ENCODE measurements around the gene SEPTIN6. TPM values are rescaled to one million over a fixed set of nuclear protein-coding genes. Genes with fewer than 3 reads are reported as not detected.

Gene SEPTIN6
- total and polyA plus RNA-seq, 7 experiments from 2014 or later, result 151 to 315 (median 221) TPM

GRCh38 chrX:119677654-119677981 is 15.3 kb downstream of the SEPTIN6 start:
- POLR2A ChIA-PET, result interaction anchor here (1.0 to 14.7 kb wide), 4 partner anchors 9 to 114 kb away, joined by 3 to 290 read pairs (median 5); partner anchors contain the start of genes RPL39 and SEPTIN6
- Mint-ChIP-seq H3K4me3 (peak overlapping the region; percentile 80 to 98 (median 88)), H3K27me3 (no peaks in the 10 kb centered on the region), H3K27ac (peak overlapping the region; percentile 90 to 98 (median 95)), H3K36me3 (peaks cover 0 to 12% (median 10%) of the 10 kb centered on the region in 5 donors), H3K4me1 (peaks cover 14 to 93% (median 47%) of the 10 kb centered on the region in 7 donors), H3K9me3 (peaks cover 0 to 1% (median 0%) of the 10 kb centered on the region in 11 donors)
- H3K4me1 ChIP-seq (ENCODE audit: control insufficient read depth in 2 of 2, insufficient read depth in 2 of 2, low read length in 2 of 2), result peaks cover 44 to 56% of the 10 kb centered on the region in 2 donors
- CTCF ChIA-PET, result interaction anchor here (1.2 to 3.8 kb wide), 3 partner anchors 12 to 21 kb away, joined by 3 to 22 read pairs (median 12); partner anchors contain the start of gene SEPTIN6
- peak overlapping the region; percentile 73 for H3K27ac ChIP-seq (ENCODE audit: low read depth, low read length)
- intact Hi-C loops (cut with micrococcal nuclease), result loop anchor here in 1 of 2 donors (2.0 kb wide), 1 partner anchor 15 kb away; no protein-coding TSS in a partner anchor
- H3K4me3 ChIP-seq (ENCODE audit: low read length), result peak overlapping the region; percentile 54
- peaks cover 0 to 18% (median 5%) of the 10 kb centered on the region in 3 experiments for H3K36me3 ChIP-seq (ENCODE audit: control insufficient read depth in 2 of 3, insufficient read depth in 3 of 3, low read length in 3 of 3)
- H3K27me3 ChIP-seq (ENCODE audit: control insufficient read depth in 2 of 2, insufficient read depth in 2 of 2, low read length in 2 of 2), result no peaks in the 10 kb centered on the region
- DNase-seq (no peak), ATAC-seq (peak; percentile 7)
- H3K9me3 ChIP-seq (ENCODE audit: control insufficient read depth in 2 of 3, low read length in 3 of 3), result no peaks in the 10 kb centered on the region

- intact Hi-C loops (cut with micrococcal nuclease), result loop anchor here in 1 of 2 donors (2.0 kb wide), 1 partner anchor 14 kb away; no protein-coding TSS in a partner anchor
- CTCF ChIA-PET, result interaction anchor here (0.6 to 3.8 kb wide), 4 partner anchors 13 to 23 kb away, joined by 3 to 22 read pairs (median 8); partner anchors contain the start of gene SEPTIN6
- H3K36me3 ChIP-seq (ENCODE audit: control insufficient read depth in 2 of 3, insufficient read depth in 3 of 3, low read length in 3 of 3), result peaks cover under 1 to 22% (median 10%) of the 10 kb centered on the region in 3 experiments
- H3K4me3 ChIP-seq (ENCODE audit: low read length), result peak overlapping the region; percentile 54
- no peak for DNase-seq
- H3K9me3 ChIP-seq (ENCODE audit: control insufficient read depth in 2 of 3, low read length in 3 of 3), result no peaks in the 10 kb centered on the region
- Mint-ChIP-seq H3K4me1 (peaks cover 14 to 93% (median 52%) of the 10 kb centered on the region in 7 donors), H3K27me3 (no peaks in the 10 kb centered on the region), H3K9me3 (peaks cover 0 to 1% (median 0%) of the 10 kb centered on the region in 11 donors), H3K36me3 (peaks cover 0 to 17% (median 10%) of the 10 kb centered on the region in 5 donors), H3K27ac (peak overlapping the region; percentile 90 to 98 (median 95)), H3K4me3 (peak overlapping the region; percentile 80 to 98 (median 88))
- ATAC-seq, result peak; percentile 12
- H3K27me3 ChIP-seq (ENCODE audit: control insufficient read depth in 2 of 2, insufficient read depth in 2 of 2, low read length in 2 of 2), result no peaks in the 10 kb centered on the region
- POLR2A ChIA-PET, result interaction anchor here (0.7 to 14.7 kb wide), 8 partner anchors 9 to 114 kb away, joined by 3 to 290 read pairs (median 4); partner anchors contain the start of genes RPL39, SEPTIN6 and SOWAHD
- H3K4me1 ChIP-seq (ENCODE audit: control insufficient read depth in 2 of 2, insufficient read depth in 2 of 2, low read length in 2 of 2), result peaks cover 43 to 59% of the 10 kb centered on the region in 2 donors
- peak overlapping the region; percentile 73 for H3K27ac ChIP-seq (ENCODE audit: low read depth, low read length)
Observed at GRCh38 chrX:119676949-119677653, 15.9 kb downstream of the SEPTIN6 start.

- H3K9me3 ChIP-seq (ENCODE audit: control insufficient read depth in 2 of 3, low read length in 3 of 3), result no peaks in the 10 kb centered on the region
- Mint-ChIP-seq H3K36me3 (peaks cover 0 to 37% (median 4%) of the 10 kb centered on the region in 5 donors), H3K27ac (peak overlapping the region in 5 of 9 donors; percentile 58 to 98 (median 84)), H3K9me3 (no peaks in the 10 kb centered on the region), H3K27me3 (no peaks in the 10 kb centered on the region), H3K4me1 (peaks cover 0 to 85% (median 45%) of the 10 kb centered on the region in 7 donors), H3K4me3 (no peak overlapping the region)
- no peak for ATAC-seq
- H3K4me3 ChIP-seq (ENCODE audit: low read length), result no peak overlapping the region
- DNase-seq, result no peak
- H3K4me1 ChIP-seq (ENCODE audit: control insufficient read depth in 2 of 2, insufficient read depth in 2 of 2, low read length in 2 of 2), result peaks cover 22 to 45% of the 10 kb centered on the region in 2 donors
- POLR2A ChIA-PET, result interaction anchor here (0.6 to 14.7 kb wide), 2 partner anchors 15 to 56 kb away, joined by 4 to 290 read pairs; partner anchors contain the start of gene SEPTIN6
- H3K27me3 ChIP-seq (ENCODE audit: control insufficient read depth in 2 of 2, insufficient read depth in 2 of 2, low read length in 2 of 2), result no peaks in the 10 kb centered on the region
- intact Hi-C loops (cut with micrococcal nuclease), result no loop called here
- H3K36me3 ChIP-seq (ENCODE audit: control insufficient read depth in 2 of 3, insufficient read depth in 3 of 3, low read length in 3 of 3), result peaks cover 9 to 47% (median 10%) of the 10 kb centered on the region in 3 experiments
- peak overlapping the region; percentile 7 for H3K27ac ChIP-seq (ENCODE audit: low read depth, low read length)
- CTCF ChIA-PET, result no interaction called here
Observed at GRCh38 chrX:119673336-119673735, 19.6 kb downstream of the SEPTIN6 start.

- peaks cover 9 to 55% (median 10%) of the 10 kb centered on the region in 3 experiments for H3K36me3 ChIP-seq (ENCODE audit: control insufficient read depth in 2 of 3, insufficient read depth in 3 of 3, low read length in 3 of 3)
- peaks cover 0 to 82% (median 45%) of the 10 kb centered on the region in 7 donors for H3K4me1 Mint-ChIP-seq
- CTCF ChIA-PET, result interaction anchor here (0.6 to 1.3 kb wide), 4 partner anchors 18 to 61 kb away, joined by 3 to 7 read pairs (median 4); no protein-coding TSS in a partner anchor
Observed at GRCh38 chrX:119672426-119672825, 20.5 kb downstream of the SEPTIN6 start.

GRCh38 chrX:119669424-119670037 is 23.4 kb downstream of the SEPTIN6 start:
- no peak overlapping the region for H3K4me3 ChIP-seq (ENCODE audit: low read length)
- H3K36me3 Mint-ChIP-seq, result peaks cover 0 to 45% (median 7%) of the 10 kb centered on the region in 5 donors
- H3K4me3 Mint-ChIP-seq, result peak overlapping the region in 1 of 10 donors; percentile 5
- H3K9me3 Mint-ChIP-seq, result no peaks in the 10 kb centered on the region
- peaks cover 0 to 18% of the 10 kb centered on the region in 2 donors for H3K4me1 ChIP-seq (ENCODE audit: control insufficient read depth in 2 of 2, insufficient read depth in 2 of 2, low read length in 2 of 2)
- DNase-seq (no peak), ATAC-seq (no peak)
- CTCF ChIA-PET, result no interaction called here
- H3K9me3 ChIP-seq (ENCODE audit: control insufficient read depth in 2 of 3, low read length in 3 of 3), result no peaks in the 10 kb centered on the region
- intact Hi-C loops (cut with micrococcal nuclease), result no loop called here
- peaks cover 0 to 69% (median 27%) of the 10 kb centered on the region in 7 donors for H3K4me1 Mint-ChIP-seq
- H3K27ac ChIP-seq (ENCODE audit: low read depth, low read length), result peak overlapping the region; percentile 21
- POLR2A ChIA-PET, result interaction anchor here (0.6 to 14.7 kb wide), 2 partner anchors 19 to 51 kb away, joined by 4 to 290 read pairs; partner anchors contain the start of gene SEPTIN6
- H3K36me3 ChIP-seq (ENCODE audit: control insufficient read depth in 2 of 3, insufficient read depth in 3 of 3, low read length in 3 of 3), result peaks cover 9 to 70% (median 10%) of the 10 kb centered on the region in 3 experiments
- H3K27me3 Mint-ChIP-seq, result no peaks in the 10 kb centered on the region
- no peaks in the 10 kb centered on the region for H3K27me3 ChIP-seq (ENCODE audit: control insufficient read depth in 2 of 2, insufficient read depth in 2 of 2, low read length in 2 of 2)
- H3K27ac Mint-ChIP-seq, result peak overlapping the region in 8 of 9 donors; percentile 31 to 82 (median 64)

More at GRCh38 chrX:119672426-119672825, 20.5 kb downstream of the SEPTIN6 start:
- H3K9me3 Mint-ChIP-seq, result no peaks in the 10 kb centered on the region
- Histone ChIP-seq H3K4me1 (ENCODE audit: control insufficient read depth in 2 of 2, insufficient read depth in 2 of 2, low read length in 2 of 2) (peaks cover 17 to 39% of the 10 kb centered on the region in 2 donors), H3K27me3 (ENCODE audit: control insufficient read depth in 2 of 2, insufficient read depth in 2 of 2, low read length in 2 of 2) (no peaks in the 10 kb centered on the region), H3K4me3 (ENCODE audit: low read length) (no peak overlapping the region), H3K9me3 (ENCODE audit: control insufficient read depth in 2 of 3, low read length in 3 of 3) (no peaks in the 10 kb centered on the region), H3K27ac (ENCODE audit: low read depth, low read length) (peak overlapping the region; percentile 32)
- H3K36me3 Mint-ChIP-seq, result peaks cover 0 to 37% (median 4%) of the 10 kb centered on the region in 5 donors
- no peaks in the 10 kb centered on the region for H3K27me3 Mint-ChIP-seq
- no peak for DNase-seq
- ATAC-seq, result no peak
- peak overlapping the region in 8 of 9 donors; percentile 59 to 98 (median 76) for H3K27ac Mint-ChIP-seq
- peak overlapping the region in 2 of 10 donors; percentile 17 to 39 for H3K4me3 Mint-ChIP-seq
- POLR2A ChIA-PET, result interaction anchor here (14.7 kb wide), 1 partner anchor 16 kb away, joined by 290 read pairs; the partner anchor contains the start of gene SEPTIN6
- intact Hi-C loops (cut with micrococcal nuclease), result no loop called here
